Measurements from ENCODE around the gene CAB39L. TPM values are rescaled to one million over a fixed set of nuclear protein-coding genes. Genes with fewer than 3 reads are reported as not detected.

CAB39L gene
- total RNA-seq, 4 donors from 2014 or later = 23.3 to 41.0 (median 31.0) TPM

DNA sequence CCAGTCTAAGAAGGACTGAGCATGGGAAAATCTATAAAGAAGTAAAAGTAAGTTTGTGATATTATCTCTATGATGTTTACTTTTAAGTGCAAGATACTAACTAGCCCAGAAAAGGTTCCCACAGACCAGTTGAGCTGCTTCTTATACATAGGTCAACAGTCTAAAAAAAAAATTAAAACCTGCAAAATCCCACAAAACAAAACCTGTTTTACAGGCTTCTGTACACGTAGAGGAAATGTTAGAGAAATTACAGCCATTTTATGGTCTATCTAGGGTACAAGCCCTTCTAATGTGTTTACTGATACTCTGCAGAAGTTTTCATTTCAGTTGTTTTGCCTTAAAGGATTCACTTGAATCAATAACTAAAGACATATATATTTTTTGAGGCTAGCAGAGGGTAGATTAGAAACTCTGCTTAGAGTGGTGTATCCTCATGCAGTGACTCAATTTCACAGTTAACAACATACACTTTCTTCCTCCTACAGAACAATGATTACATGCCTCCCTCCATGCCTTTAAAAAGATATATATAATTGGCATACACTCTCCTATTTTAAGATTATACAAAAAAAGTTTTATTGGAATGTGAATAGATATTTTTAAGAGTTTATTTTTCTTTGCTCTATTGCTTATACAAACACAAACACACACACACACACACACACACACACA lies 43.9 kb downstream of the CAB39L start:
- peaks cover 4 to 13% of the 10 kb centered on the region in 2 donors for H3K4me1 ChIP-seq
- 42 to 56% methylated on average over 1 of the region's 1 CpG for whole genome bisulfite sequencing, 2 donors
- TF ChIP-seq POLR2A (IDR thresholded peaks at IDR 0.05) = no peak
- TF ChIP-seq, protein P1, sequence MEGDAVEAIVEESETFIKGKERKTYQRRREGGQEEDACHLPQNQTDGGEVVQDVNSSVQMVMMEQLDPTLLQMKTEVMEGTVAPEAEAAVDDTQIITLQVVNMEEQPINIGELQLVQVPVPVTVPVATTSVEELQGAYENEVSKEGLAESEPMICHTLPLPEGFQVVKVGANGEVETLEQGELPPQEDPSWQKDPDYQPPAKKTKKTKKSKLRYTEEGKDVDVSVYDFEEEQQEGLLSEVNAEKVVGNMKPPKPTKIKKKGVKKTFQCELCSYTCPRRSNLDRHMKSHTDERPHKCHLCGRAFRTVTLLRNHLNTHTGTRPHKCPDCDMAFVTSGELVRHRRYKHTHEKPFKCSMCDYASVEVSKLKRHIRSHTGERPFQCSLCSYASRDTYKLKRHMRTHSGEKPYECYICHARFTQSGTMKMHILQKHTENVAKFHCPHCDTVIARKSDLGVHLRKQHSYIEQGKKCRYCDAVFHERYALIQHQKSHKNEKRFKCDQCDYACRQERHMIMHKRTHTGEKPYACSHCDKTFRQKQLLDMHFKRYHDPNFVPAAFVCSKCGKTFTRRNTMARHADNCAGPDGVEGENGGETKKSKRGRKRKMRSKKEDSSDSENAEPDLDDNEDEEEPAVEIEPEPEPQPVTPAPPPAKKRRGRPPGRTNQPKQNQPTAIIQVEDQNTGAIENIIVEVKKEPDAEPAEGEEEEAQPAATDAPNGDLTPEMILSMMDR (IDR thresholded peaks at IDR 0.05) = no peak
- peak overlapping the region in 1 of 3 donors; percentile 12 for H3K4me3 ChIP-seq (replicated peaks in 1 of 3)
- H3K36me3 ChIP-seq = no peaks in the 10 kb centered on the region
- H3K27me3 ChIP-seq = no peaks in the 10 kb centered on the region
- peak overlapping the region in 2 of 3 donors; percentile 39 to 90 for H3K27ac ChIP-seq
- no peaks in the 10 kb centered on the region for H3K9me3 ChIP-seq
- no peak for DNase-seq
- intact Hi-C loops (cut with DNase I) = no loop called here

DNA sequence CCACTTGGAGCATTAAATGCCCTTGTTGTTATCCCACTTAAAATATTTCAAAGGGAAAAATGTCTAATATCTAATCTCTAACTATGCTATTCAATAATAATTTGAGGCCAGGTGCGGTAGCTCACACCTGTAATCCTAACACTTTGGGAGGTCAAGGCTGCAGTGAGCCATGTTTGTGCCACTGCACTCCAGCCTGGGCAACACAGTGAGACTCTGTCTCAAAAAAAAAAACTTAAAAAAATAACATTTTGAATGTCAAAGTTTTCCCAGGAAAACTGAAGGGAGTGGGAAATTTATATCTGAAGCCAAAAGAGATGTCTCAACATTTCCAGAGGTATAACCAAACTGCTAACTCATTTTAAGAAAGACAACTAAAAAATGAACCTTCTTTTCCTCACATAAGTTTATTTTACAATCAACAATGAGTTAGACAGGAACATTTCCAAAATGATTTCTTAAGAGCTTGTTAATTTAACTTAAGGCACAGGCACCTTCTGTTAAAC lies 47.9 kb downstream of the CAB39L start:
- intact Hi-C loops (cut with DNase I) = no loop called here
- Histone ChIP-seq H3K27ac (peak overlapping the region; percentile 13 to 49 (median 39)), H3K4me1 (peaks cover 4 to 10% of the 10 kb centered on the region in 2 donors), H3K36me3 (no peaks in the 10 kb centered on the region), H3K4me3 (replicated peaks in 1 of 3) (no peak overlapping the region), H3K27me3 (no peaks in the 10 kb centered on the region), H3K9me3 (no peaks in the 10 kb centered on the region)
- TF ChIP-seq, protein P1 (IDR thresholded peaks at IDR 0.05) = no peak
- no peak for TF ChIP-seq POLR2A (IDR thresholded peaks at IDR 0.05)
- 91 to 97% methylated on average over 1 of the region's 1 CpG for WGBS, 2 donors
- no peak for DNase-seq

DNA sequence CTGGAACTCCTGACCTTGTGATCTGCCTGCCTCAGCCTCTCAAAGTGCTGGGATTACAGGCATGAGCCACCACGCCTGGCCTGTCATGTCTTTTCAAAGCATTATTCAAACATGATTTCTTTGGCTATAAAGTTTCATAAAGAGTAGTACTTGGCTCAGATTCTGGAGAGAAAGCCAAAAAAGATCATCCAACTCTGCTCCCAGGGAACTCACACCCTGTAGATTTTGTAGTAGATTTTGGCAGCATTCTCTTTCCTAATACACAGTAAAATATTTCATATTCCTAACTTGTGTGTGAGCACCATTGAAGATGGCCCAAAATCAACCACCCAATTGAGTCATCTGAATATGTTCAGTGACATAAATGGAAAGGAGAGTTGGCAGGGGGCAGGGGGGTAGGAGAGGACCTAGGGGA lies 48.4 kb downstream of the CAB39L start:
- TF ChIP-seq POLR2A (IDR thresholded peaks at IDR 0.05) = no peak
- TF ChIP-seq, protein P1 (IDR thresholded peaks at IDR 0.05) = no peak
- no peaks in the 10 kb centered on the region for H3K27me3 ChIP-seq
- no peaks in the 10 kb centered on the region for H3K9me3 ChIP-seq
- no peaks in the 10 kb centered on the region for H3K36me3 ChIP-seq
- peaks cover 4 to 10% of the 10 kb centered on the region in 2 donors for H3K4me1 ChIP-seq
- intact Hi-C loops (cut with DNase I) = no loop called here
- H3K4me3 ChIP-seq (replicated peaks in 1 of 3) = no peak overlapping the region
- peak overlapping the region in 2 of 3 donors; percentile 39 to 49 for H3K27ac ChIP-seq
- WGBS, 2 donors = 67 to 90% methylated on average over 1 of the region's 1 CpG
- no peak for DNase-seq

DNA sequence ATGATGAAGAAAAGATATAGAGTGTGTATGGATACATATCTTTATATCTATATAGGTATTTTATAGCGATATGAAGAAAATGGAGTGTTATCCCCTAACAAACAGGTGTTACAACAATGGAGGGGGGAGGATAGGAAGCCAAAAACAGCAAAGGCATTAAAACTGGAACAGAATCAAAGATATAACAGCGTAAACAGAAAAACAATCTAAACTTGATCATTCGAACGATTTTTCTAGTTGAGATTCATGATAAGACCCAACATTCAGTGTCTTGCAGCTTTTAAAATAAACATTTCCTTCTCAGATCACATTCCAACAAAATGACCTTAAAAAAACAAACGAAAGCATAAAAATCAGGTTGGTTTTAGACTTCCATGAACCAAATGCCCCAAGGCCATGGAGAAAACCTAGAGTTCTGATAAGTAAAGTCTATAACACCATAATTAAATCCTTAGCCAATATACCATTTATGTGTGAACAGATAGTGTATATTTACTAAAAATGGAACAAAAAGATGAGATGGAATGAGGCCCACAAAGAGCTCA lies 55.7 kb downstream of the CAB39L start:
- TF ChIP-seq POLR2A (IDR thresholded peaks at IDR 0.05) = no peak
- TF ChIP-seq, protein P1 (IDR thresholded peaks at IDR 0.05) = no peak
- intact Hi-C loops (cut with DNase I) = no loop called here

DNA sequence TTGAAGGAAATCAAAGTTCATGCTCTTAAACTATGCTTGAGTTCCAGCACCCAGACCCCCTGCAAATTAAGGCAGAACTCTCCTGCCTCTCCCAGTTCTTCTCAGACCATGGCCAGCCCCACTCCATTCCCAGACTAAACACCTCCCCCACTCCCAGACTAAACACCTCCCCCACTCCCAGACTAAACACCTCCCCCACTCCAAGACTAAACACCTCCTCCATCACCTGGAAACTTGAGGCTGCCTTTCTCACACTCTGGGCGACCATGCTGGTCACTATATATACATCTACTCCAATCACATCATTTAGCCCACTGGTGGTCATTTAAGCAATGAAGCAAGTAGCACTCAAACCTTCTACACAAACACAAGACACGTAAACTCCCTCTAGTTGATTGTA lies 57.2 kb downstream of the CAB39L start:
- intact Hi-C loops (cut with DNase I) = no loop called here
- no peak for DNase-seq
- no peaks in the 10 kb centered on the region for H3K27me3 ChIP-seq
- TF ChIP-seq POLR2A (IDR thresholded peaks at IDR 0.05) = no peak
- TF ChIP-seq, protein P1 (IDR thresholded peaks at IDR 0.05) = no peak
- no peaks in the 10 kb centered on the region for H3K4me1 ChIP-seq
- no peaks in the 10 kb centered on the region for H3K9me3 ChIP-seq
- no peak overlapping the region for H3K4me3 ChIP-seq (replicated peaks in 1 of 3)
- WGBS, 2 donors = 88 to 93% methylated on average over 2 of the region's 2 CpGs
- no peaks in the 10 kb centered on the region for H3K36me3 ChIP-seq
- H3K27ac ChIP-seq = no peak overlapping the region

More for the DNA sequence above, 55.7 kb downstream of the CAB39L start:
- DNase-seq = no peak
- H3K4me1 ChIP-seq = no peaks in the 10 kb centered on the region
- no peaks in the 10 kb centered on the region for H3K9me3 ChIP-seq
- H3K4me3 ChIP-seq (replicated peaks in 1 of 3) = no peak overlapping the region
- H3K36me3 ChIP-seq = no peaks in the 10 kb centered on the region
- 51 to 58% methylated on average over 5 of the region's 5 CpGs for WGBS, 2 donors
- no peak overlapping the region for H3K27ac ChIP-seq
- no peaks in the 10 kb centered on the region for H3K27me3 ChIP-seq
